Nephron progenitor cell (in vitro differentiated cells): Measurements from ENCODE around the gene PTBP3.
A peak's percentile ranks its signal among the peaks of the same experiment; 100 is the strongest.
"Not testable (repeated sequence)": the region's sequence is repeated elsewhere in the genome, so short reads cannot be mapped to it uniquely, and the experiment has no call there.

Experiments used
- DNase-seq: peaks from one replicate; pipeline ENCODE4 v3.0.0; 2021
- H3K27ac Mint-ChIP-seq: 2 replicates; pipeline ENCODE4 v1.8.0; 2021; ENCODE audit warnings: mild to moderate bottlenecking, moderate library complexity, mixed read lengths
- H3K27me3 Mint-ChIP-seq: 2 replicates; pipeline ENCODE4 v1.8.0; 2021; ENCODE audit warnings: mild to moderate bottlenecking, low read depth, mixed read lengths; ENCODE audit not compliant: poor library complexity
- H3K36me3 Mint-ChIP-seq: 2 replicates; pipeline ENCODE4 v1.8.0; 2021; ENCODE audit warnings: low read depth, mixed read lengths
- H3K4me1 Mint-ChIP-seq: 2 replicates; pipeline ENCODE4 v1.8.0; 2021; ENCODE audit warnings: mixed read lengths
- H3K4me3 Mint-ChIP-seq: 2 replicates; pipeline ENCODE4 v1.8.0; 2021; ENCODE audit warnings: mild to moderate bottlenecking, moderate library complexity, mixed read lengths
- H3K9me3 Mint-ChIP-seq: 2 replicates; pipeline ENCODE4 v1.8.0; 2021; ENCODE audit warnings: mild to moderate bottlenecking, moderate library complexity, mixed read lengths
- TF ChIP-seq, protein P1 (sequence below): fragments of 200-600 bp; sonication (generic); IDR thresholded peaks from 2 replicates; pipeline ENCODE4 v1.5.0; 2021; ENCODE audit warnings: antibody characterized with exemption

The PTBP3 gene

DNA sequence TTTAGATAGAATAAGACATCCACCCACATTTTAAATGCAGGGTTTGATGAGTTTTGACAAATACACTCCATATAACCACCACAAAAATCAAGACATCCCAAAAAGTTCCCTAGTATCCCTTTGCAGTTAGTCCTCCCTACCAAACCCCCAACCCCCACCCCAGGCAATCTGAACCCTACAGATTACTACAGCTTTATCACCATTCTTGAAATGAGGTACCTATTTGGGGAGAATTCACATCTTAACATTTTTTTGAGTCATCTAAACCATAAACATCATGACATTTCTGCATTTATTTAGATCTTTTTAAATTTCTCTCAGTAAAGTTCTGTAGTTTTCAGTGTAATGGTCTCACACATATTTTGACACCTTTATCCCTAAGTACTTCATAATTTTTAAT, 53.9 kb downstream of the PTBP3 start:
- peaks cover 3% of the 10 kb centered on the region for H3K4me1 Mint-ChIP-seq
- no peak overlapping the region for H3K27ac Mint-ChIP-seq
- H3K9me3 Mint-ChIP-seq: peaks cover 21% of the 10 kb centered on the region
- TF ChIP-seq, protein P1, sequence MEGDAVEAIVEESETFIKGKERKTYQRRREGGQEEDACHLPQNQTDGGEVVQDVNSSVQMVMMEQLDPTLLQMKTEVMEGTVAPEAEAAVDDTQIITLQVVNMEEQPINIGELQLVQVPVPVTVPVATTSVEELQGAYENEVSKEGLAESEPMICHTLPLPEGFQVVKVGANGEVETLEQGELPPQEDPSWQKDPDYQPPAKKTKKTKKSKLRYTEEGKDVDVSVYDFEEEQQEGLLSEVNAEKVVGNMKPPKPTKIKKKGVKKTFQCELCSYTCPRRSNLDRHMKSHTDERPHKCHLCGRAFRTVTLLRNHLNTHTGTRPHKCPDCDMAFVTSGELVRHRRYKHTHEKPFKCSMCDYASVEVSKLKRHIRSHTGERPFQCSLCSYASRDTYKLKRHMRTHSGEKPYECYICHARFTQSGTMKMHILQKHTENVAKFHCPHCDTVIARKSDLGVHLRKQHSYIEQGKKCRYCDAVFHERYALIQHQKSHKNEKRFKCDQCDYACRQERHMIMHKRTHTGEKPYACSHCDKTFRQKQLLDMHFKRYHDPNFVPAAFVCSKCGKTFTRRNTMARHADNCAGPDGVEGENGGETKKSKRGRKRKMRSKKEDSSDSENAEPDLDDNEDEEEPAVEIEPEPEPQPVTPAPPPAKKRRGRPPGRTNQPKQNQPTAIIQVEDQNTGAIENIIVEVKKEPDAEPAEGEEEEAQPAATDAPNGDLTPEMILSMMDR: no peak
- no peaks in the 10 kb centered on the region for H3K27me3 Mint-ChIP-seq
- H3K4me3 Mint-ChIP-seq: no peak overlapping the region
- no peak for DNase-seq
- H3K36me3 Mint-ChIP-seq: peaks cover 47% of the 10 kb centered on the region

DNA sequence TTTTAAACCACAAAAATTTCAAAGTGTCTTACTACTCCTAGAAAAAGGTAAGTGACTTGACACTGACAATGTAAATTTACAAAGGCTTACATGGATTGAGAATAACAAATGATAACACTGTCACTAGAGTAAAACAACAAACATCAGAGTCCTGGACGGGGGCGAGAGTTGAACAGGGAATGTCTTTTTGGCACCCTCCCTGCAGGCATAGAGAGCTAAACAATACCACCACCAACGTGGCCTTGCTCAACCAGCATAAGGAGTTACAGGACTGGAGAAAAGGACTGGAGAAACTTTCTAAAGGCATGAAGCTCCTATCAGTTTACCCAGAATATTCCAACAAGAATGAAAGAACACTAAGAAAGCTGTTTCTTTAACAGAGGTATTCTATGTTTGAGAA, 55.3 kb downstream of the PTBP3 start:
- Mint-ChIP-seq H3K4me3 (no peak overlapping the region), H3K36me3 (peaks cover 35% of the 10 kb centered on the region), H3K9me3 (peaks cover 7% of the 10 kb centered on the region), H3K27me3 (no peaks in the 10 kb centered on the region), H3K27ac (no peak overlapping the region), H3K4me1 (peaks cover 12% of the 10 kb centered on the region)
- no peak for DNase-seq
- TF ChIP-seq, protein P1: no peak

DNA sequence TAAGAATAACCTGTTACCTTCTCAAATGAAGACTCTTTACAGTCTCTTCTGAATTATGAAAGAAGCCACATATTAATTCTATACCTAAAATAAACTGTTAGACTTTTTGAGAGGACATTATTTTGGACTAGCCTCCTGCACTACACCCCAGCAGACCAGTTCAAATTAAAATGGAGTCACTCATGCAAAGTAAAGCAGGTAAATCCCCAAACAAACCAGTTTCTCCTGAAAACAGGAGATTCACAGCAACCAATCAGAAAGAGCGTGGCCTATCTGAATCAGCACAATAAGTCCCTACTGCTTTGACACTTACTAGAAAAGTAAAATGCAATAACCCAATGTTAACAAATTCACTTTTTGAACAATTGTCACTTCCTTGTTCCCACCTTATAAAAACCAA, 58.8 kb downstream of the PTBP3 start:
- DNase-seq: no peak
- no peaks in the 10 kb centered on the region for H3K9me3 Mint-ChIP-seq
- H3K36me3 Mint-ChIP-seq: peaks cover 32% of the 10 kb centered on the region
- no peaks in the 10 kb centered on the region for H3K27me3 Mint-ChIP-seq
- H3K4me3 Mint-ChIP-seq: no peak overlapping the region
- TF ChIP-seq, protein P1: no peak
- H3K4me1 Mint-ChIP-seq: peaks cover 20% of the 10 kb centered on the region
- peak overlapping the region; percentile 75 for H3K27ac Mint-ChIP-seq

DNA sequence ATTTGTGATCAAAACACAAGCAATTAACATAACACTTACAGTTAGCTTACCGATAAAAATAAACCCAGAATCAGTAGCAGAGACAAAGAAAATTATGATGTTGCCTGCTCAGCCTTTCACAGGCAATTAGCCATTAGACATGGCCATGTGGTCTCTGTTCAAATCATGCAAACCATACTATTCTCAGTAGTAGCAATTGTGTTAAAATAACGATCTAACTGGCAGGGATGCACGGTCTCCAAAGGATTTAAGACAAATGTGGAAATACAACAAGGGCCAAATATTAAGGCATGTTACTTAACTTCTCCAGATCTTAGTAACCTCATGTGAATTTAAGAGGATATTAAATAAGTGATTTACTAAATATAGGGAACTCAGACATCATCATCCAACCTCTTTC, 59.5 kb downstream of the PTBP3 start:
- TF ChIP-seq, protein P1: no peak
- H3K9me3 Mint-ChIP-seq: no peaks in the 10 kb centered on the region
- peaks cover 37% of the 10 kb centered on the region for H3K36me3 Mint-ChIP-seq
- peak overlapping the region; percentile 80 for H3K27ac Mint-ChIP-seq
- no peak for DNase-seq
- peaks cover 20% of the 10 kb centered on the region for H3K4me1 Mint-ChIP-seq
- H3K4me3 Mint-ChIP-seq: no peak overlapping the region
- H3K27me3 Mint-ChIP-seq: no peaks in the 10 kb centered on the region

DNA sequence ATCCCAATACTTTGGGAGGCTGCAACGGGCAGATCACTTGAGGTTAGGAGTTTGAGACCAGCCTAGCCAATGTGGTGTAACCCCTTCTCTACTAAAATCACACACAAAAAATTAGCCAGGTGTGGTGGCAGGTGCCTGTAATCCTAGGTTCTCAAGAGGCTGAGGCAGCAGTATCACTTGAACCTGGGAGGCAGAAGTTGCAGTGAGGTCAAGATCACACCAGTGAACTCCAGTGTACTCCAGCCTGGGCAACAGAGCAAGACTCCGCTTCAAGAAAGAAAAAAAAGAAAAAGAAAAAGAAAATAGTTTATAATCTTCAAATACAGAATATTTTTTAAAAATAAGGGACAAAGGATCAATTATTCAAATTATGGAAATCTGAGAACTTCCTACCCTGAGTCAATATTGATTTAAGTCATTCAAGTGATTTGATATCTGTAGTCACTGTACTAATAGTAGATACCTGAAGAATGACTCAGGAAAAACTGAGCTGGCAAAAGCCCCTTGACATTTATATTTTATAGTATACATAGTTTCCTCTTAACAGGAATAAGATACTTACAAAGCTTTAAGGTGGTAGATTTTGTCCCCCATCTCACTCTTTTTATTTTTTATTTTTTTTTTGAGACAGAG, 61.8 kb downstream of the PTBP3 start:
- H3K9me3 Mint-ChIP-seq: no peaks in the 10 kb centered on the region
- H3K27ac Mint-ChIP-seq: no peak overlapping the region
- H3K4me1 Mint-ChIP-seq: peaks cover 26% of the 10 kb centered on the region
- TF ChIP-seq, protein P1: no peak
- no peak overlapping the region for H3K4me3 Mint-ChIP-seq
- no peaks in the 10 kb centered on the region for H3K27me3 Mint-ChIP-seq
- no peak for DNase-seq
- peaks cover 55% of the 10 kb centered on the region for H3K36me3 Mint-ChIP-seq

DNA sequence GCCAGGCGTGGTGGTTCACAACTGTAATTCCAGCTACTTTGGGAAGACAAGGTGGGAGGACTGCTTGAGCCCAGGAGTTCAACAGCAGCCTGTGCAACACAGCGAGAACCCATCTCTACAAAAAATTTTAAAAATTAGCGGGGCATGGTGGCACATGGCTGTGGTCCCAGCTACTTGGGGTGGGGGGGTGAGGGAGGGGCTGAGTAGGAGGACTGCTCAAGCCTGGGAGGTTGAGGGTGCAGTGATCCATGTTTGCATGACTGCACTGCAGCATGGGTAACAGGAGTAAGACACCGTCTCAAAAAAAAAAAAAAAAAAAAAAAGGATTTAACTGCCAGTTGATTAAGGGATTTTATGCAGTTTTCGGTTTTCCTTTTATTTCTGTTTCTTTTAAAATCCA, 65.0 kb downstream of the PTBP3 start:
- Mint-ChIP-seq H3K4me1 (peaks cover 13% of the 10 kb centered on the region), H3K27ac (no peak overlapping the region), H3K9me3 (no peaks in the 10 kb centered on the region), H3K4me3 (no peak overlapping the region), H3K36me3 (peaks cover 53% of the 10 kb centered on the region), H3K27me3 (no peaks in the 10 kb centered on the region)
- TF ChIP-seq, protein P1: no peak
- DNase-seq: no peak

DNA sequence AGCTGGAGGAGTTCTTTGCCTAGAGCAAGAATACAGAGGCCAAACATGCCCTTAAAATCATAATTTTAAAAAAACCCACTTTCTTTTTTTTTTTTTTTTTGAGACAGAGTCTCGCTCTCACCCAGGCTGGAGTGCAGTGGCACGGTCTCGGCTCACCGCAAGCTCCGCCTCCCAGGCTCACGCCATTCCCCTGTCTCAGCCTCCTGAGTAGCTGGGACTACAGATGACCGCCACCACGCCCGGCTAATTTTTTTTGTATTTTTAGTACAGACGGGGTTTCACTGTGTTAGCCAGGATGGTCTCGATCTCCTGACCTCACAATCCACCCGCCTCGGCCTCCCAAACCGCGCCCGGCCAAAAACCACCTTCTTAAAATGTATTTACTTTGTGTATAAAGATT, 66.3 kb downstream of the PTBP3 start:
- H3K27me3 Mint-ChIP-seq, H3K4me3 Mint-ChIP-seq: not testable (repeated sequence)

More for the DNA sequence above, 66.3 kb downstream of the PTBP3 start:
- Mint-ChIP-seq H3K4me1 (peaks cover 13% of the 10 kb centered on the region), H3K36me3 (peaks cover 52% of the 10 kb centered on the region)
- not testable (repeated sequence) for H3K9me3 Mint-ChIP-seq, DNase-seq, H3K27ac Mint-ChIP-seq
